ENCODE measurements around the gene MIA. TPM values are rescaled to one million over a fixed set of nuclear protein-coding genes. Genes with fewer than 3 reads are reported as not detected.

The MIA gene
- total and polyA plus RNA-seq, 2 donors (not counting 1 experiment from before 2014, with no cell fraction given): 0.99 TPM; not detected in 1

- Histone ChIP-seq H3K4me2 (ENCODE audit: extremely low read depth, insufficient read depth, low read length) (peak overlapping the region; percentile 33), H3K9ac (ENCODE audit: insufficient read depth, low read length) (peak overlapping the region; percentile 27), H4K20me1 (ENCODE audit: control insufficient read depth, extremely low read depth, insufficient read depth, low read length) (no peaks in the 10 kb centered on the region), H3K4me3 (replicated peaks in 1 of 4; ENCODE audit: control extremely low read depth in 1 of 4, insufficient read depth in 1 of 4, low read depth in 3 of 4, low read length in 4 of 4) (no peak overlapping the region), H3K36me3 (ENCODE audit: control insufficient read depth, insufficient read depth, low read length) (peaks cover 14% of the 10 kb centered on the region), H3K9me3 (ENCODE audit: control insufficient read depth, insufficient read depth, low read depth, low read length) (no peaks in the 10 kb centered on the region), H3K27me3 (ENCODE audit: control insufficient read depth, insufficient read depth, low read length) (no peaks in the 10 kb centered on the region), H3K27ac (ENCODE audit: insufficient read depth, low read length) (peak overlapping the region; percentile 53), H2AFZ (ENCODE audit: low read length) (no peak overlapping the region), H3K79me2 (ENCODE audit: control insufficient read depth, insufficient read depth, low read length) (no peaks in the 10 kb centered on the region), H3K4me1 (ENCODE audit: control insufficient read depth, extremely low read depth, insufficient read depth, low read length) (no peaks in the 10 kb centered on the region)
- peak in 1 of 2 donors; percentile 71 for DNase-seq (ENCODE audit: low read depth in 2 of 2)
- no peak for TF ChIP-seq EZH2 (IDR thresholded peaks at IDR 0.05; ENCODE audit: low read length, missing control alignments)
- no peak for TF ChIP-seq CTCF (conservative IDR thresholded peaks at IDR 0.05 in 1 of 2, IDR thresholded peaks at IDR 0.05 in 1 of 2; ENCODE audit: low read depth in 1 of 2, low read length in 2 of 2)
These were observed 34.6 kb upstream of the MIA start for GRCh38 chr19:40740747-40741146.

- H3K9ac ChIP-seq (ENCODE audit: insufficient read depth, low read length): no peak overlapping the region
These were observed 33.6 kb upstream of the MIA start for GRCh38 chr19:40741527-40742390.

More at GRCh38 chr19:40741527-40742390, 33.6 kb upstream of the MIA start:
- no peak for DNase-seq (ENCODE audit: low read depth in 2 of 2)
- H3K4me1 ChIP-seq (ENCODE audit: control insufficient read depth, extremely low read depth, insufficient read depth, low read length): no peaks in the 10 kb centered on the region
- H3K36me3 ChIP-seq (ENCODE audit: control insufficient read depth, insufficient read depth, low read length): peaks cover 13% of the 10 kb centered on the region
- no peak overlapping the region for H3K27ac ChIP-seq (ENCODE audit: insufficient read depth, low read length)
- no peak overlapping the region for H3K4me3 ChIP-seq (replicated peaks in 1 of 4; ENCODE audit: control extremely low read depth in 1 of 4, insufficient read depth in 1 of 4, low read depth in 3 of 4, low read length in 4 of 4)
- no peaks in the 10 kb centered on the region for H4K20me1 ChIP-seq (ENCODE audit: control insufficient read depth, extremely low read depth, insufficient read depth, low read length)
- H3K79me2 ChIP-seq (ENCODE audit: control insufficient read depth, insufficient read depth, low read length): no peaks in the 10 kb centered on the region
- H3K27me3 ChIP-seq (ENCODE audit: control insufficient read depth, insufficient read depth, low read length): no peaks in the 10 kb centered on the region
- no peak overlapping the region for H2AFZ ChIP-seq (ENCODE audit: low read length)
- TF ChIP-seq EZH2 (IDR thresholded peaks at IDR 0.05; ENCODE audit: low read length, missing control alignments) (no peak), CTCF (conservative IDR thresholded peaks at IDR 0.05 in 1 of 2, IDR thresholded peaks at IDR 0.05 in 1 of 2; ENCODE audit: low read depth in 1 of 2, low read length in 2 of 2) (no peak)
- no peak overlapping the region for H3K4me2 ChIP-seq (ENCODE audit: extremely low read depth, insufficient read depth, low read length)
- no peaks in the 10 kb centered on the region for H3K9me3 ChIP-seq (ENCODE audit: control insufficient read depth, insufficient read depth, low read depth, low read length)

Data from fibroblast of lung (primary cell).